GM21723 (cell line): ENCODE results near the gene ARF1.

Experiments
- ATAC-seq: cut with Tn5 transposase; IDR thresholded peaks from one replicate; pipeline ENCODE4 v1.9.1; 2021; ENCODE audit warnings: mild to moderate bottlenecking, moderate library complexity; ENCODE audit not compliant: unreplicated experiment

ARF1 gene

GRCh38 chr1:228082214-228082917 is at the start of gene ARF1:
ARF1 (plus strand) TSS chr1:228082708; CDS start chr1:228097115, 14,407 bp downstream.
- ATAC-seq: peak; percentile 71

GRCh38 chr1:228033376-228033775 is 49.1 kb upstream of the ARF1 start:
- no peak for ATAC-seq

DNA sequence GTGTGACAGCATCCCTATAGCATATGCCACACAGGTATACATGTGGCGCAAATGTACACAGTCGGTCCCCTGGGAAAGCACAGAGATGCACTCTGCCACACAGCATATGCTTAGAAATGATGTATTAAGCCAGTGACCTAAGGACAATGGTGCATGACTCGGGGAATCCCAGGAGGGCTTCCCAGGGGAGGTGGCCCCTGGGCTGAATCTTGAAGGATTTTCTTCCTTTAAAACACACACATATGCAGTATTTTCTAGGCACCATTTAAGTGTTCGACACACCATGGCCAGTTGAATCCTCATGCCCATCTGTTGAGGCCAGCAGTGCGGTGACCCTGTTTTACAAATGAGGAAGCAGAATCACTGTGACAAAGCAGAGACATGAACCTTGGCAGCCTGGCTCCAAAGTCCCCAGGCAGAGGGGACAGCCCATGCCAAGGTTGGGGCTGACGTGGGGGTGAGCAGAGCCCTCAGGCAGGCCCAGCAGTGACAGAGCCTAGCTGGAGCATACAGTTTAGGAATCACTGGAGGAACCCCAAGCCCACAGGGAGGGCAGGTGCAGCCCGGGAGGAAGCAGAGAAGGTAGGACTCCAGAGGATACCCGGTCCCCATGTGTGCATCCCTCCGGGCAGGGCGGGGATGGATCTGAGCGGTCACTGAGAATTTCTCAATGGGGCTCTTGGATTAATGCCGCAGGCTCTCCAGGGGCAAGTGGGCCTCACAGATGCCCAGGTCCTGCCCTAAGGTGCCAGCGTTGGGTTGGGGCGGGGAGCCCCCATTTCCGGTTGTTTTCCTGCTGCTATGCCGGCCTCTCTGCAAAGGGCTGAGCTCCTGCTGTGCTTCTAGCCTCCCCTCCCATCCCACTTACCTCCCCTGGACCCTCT is 47.3 kb upstream of the ARF1 start:
- no peak for ATAC-seq

DNA sequence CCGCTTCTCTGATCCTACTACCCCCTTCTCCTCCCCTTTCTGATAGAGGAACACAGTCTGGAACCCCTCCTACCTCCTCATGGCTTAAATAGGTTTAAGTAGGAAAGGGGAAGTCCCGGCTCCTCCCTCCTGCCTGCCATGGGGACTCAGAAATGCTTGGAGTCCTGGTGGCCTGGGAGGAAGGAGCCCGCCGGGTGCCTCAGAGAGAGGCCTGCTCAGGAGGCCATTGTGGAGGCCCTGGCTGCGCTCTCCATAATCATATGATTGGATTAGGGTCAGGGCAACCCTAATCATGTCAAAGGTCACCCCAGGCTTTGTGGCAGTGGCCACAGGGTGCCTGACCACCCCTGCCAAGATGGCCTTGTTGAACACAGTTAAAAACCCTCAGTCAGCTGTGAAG is 46.7 kb upstream of the ARF1 start:
- ATAC-seq: no peak

- no peak for ATAC-seq
These were observed 45.7 kb upstream of the ARF1 start for GRCh38 chr1:228036701-228037231.

DNA sequence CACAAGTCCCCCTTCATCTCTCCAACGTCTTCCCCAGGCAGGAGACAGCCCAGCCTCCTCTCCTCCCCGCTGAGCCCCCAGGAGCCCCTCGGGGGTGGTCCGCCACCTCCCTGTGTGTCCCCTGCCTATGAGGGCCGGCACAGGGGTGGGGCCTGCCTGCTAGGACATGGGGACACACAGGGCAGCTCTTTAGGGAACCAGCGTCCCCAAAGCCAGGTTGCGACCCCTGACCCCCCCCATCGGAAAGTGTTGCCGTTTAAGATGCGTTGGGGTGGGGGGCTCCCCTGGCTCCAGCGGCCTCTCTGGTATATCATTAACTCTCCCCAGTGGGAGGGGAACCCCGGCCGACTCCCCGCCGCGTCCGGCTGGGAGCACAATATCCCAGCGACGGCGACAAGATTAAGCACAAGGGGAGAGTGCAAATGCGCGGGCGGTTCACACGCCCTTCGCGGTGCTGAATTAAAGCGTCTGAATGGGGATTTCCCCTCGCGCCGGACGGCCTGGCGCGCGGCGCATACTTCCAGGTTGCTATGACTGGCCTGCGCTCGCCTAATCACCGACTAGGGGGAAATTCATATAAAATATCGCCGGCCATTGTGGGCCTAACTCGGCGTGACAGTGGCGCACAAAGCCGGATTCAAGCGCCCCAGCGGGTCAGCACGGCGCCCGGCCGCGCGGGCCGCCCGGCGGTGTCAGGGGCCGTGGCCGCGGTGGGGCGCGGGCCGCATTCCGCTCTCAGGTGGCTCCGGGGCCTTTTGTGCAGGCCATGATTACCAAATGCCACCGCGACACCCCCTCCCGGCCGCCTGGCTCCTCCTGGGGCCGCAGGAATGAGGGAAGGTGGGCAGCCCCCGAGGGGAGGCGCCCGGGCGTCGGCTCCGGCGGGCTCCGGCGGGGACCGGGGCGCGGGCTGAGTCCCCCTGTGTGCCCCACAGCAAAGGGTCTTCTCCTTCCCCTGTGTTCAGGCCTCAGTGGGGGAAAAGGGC is 44.8 kb upstream of the ARF1 start:
- ATAC-seq: peak; percentile 85

GRCh38 chr1:228038387-228039005 is 44.0 kb upstream of the ARF1 start:
- no peak for ATAC-seq

GRCh38 chr1:228039006-228039903 is 43.3 kb upstream of the ARF1 start:
- no peak for ATAC-seq

DNA sequence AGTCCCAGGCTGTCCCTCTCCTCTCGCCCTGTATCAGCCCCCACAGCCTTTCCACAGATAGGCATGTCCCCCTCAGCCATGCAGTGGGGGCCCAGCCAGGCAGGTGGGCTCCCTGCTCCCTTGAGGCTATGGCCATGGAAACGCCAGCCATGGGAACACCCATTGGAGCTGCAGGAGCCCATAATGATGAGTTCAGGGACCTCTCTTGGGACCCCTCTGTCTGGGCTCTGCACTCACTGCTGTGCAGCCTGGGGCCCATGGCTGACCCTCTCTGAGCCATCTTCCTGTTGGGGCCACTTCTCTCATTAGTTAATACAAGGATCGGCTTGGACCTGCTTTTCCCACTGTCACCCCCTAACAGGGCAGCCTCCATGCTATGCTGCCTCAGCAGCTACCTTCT is 42.5 kb upstream of the ARF1 start:
- ATAC-seq: no peak

- no peak for ATAC-seq
These were observed 41.2 kb upstream of the ARF1 start for GRCh38 chr1:228041316-228041715.

GRCh38 chr1:228042508-228042907 is 40.0 kb upstream of the ARF1 start:
- no peak for ATAC-seq

DNA sequence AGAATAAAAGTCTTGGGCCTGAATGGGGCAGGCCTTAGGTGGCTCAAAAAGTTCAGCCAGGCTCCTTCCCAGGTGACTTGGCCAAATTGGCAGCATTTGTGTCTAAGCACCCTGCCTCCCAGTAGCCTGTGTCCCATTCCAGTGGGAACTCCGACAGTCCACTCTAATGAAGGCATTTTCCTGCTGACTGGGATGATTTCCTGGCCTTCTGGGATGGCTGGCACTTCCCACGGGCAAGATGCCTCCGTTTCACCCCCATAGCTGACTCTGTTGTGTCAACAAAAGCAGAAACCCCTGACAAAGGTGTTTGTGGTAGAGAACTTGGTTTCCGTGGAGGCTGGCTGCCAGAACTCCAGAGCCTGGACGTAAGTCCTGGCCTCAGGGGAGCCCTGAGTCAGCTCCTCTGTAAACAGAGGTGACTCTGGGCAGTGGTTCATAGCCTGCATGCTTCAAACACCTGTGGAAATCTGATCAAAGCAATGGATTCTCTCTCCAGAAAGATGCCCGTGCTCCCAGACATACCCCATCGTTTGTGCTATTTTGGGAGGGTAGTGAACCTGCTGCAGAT is 39.1 kb upstream of the ARF1 start:
- ATAC-seq: no peak

GRCh38 chr1:228044961-228045360 is 37.5 kb upstream of the ARF1 start:
- no peak for ATAC-seq

- ATAC-seq: no peak
These were observed 37.1 kb upstream of the ARF1 start for GRCh38 chr1:228045405-228045804.

DNA sequence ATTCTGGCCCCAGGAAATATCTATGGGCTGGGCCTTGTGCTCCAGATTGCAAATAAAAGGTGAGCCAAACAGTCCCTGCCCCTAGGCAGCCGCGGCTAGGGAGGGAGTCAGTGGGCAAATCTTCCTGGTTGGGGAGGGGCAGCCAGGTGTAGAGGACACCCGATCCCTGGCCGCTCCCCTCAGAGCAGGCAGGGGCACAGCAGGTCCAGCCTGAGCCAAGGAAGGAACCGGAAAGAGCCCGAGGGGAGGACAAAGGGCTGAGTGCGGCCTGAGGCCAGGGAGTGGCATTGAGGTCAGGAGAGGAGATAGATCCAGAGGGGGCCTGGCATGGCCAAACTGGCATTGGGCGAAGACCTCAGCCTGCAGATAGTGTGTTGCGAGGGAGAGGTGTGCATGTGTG is 36.6 kb upstream of the ARF1 start:
- ATAC-seq: no peak

DNA sequence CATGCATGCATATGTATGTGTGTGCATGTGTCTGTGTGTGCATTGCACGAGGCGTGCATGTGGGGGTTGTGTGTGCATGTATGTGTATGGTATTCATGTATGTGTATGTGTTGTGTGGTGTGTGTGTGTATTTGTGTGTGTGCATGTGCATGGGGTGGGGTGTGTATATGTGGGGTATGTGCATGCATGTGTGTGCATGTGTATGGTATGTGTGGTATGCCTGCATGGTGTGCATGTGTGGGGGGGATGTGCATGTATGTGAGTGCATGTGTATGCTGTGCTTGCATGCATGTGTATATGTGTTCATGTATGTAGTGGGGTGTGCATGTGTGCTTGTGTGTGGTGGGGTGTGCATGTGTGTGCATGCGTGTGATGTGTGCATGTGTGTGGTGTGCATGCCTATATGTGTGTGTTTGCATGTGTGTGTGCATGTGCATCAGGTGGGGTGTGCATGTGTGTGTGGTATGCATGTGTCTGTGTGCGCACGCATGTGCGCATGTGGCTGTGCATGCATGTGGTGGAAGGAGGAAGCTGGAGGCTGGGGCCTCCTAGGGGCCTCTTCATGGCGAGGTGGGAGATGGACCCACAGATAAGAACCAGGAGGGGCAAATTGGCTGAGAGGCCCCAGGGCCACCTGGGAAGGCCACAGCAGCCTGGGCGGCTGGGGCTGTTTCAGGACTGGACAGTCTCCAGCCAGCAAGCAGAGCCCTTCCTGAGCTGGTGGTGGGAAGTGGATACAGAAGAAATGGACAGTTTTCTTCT is 35.9 kb upstream of the ARF1 start:
- ATAC-seq: no peak

DNA sequence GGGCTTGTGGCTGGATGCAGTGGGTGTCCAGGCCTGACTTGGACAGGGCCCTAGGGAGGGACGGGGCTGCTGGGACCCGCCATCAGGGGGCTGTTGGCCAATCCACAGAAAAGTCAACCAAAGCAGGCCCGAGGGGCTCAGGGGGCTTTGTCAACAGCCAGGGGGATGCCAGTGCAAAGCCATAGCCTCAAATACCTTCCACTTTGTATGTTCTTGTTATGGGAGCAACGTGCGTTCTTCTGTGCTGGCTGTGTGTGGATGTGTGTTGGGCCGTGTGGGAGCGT is 35.4 kb upstream of the ARF1 start:
- no peak for ATAC-seq

- no peak for ATAC-seq
These were observed 34.4 kb upstream of the ARF1 start for GRCh38 chr1:228048120-228048519.
